ENCODE results near the gene LIMA1. TPM values are rescaled to one million over a fixed set of nuclear protein-coding genes. Genes with fewer than 3 reads are reported as not detected.

LIMA1 gene
- total and polyA plus RNA-seq, 9 of the 15 experiments (the other 6 are each of a cell fraction or from before 2014, with no cell fraction given): 20.2 to 37.8 (median 27.3) TPM

GRCh38 chr12:50309950-50310349 lies 26.6 kb upstream of the LIMA1 start (continued):
- TF ChIP-seq ZNF668 (CRISPR knock-in tag; IDR thresholded peaks at IDR 0.05): no peak
- TF ChIP-seq SRSF7 (optimal IDR thresholded peaks at IDR 0.05; ENCODE audit: low read depth, low read length): no peak
- no peak for TF ChIP-seq ZNF12 (CRISPR knock-in tag; IDR thresholded peaks at IDR 0.05)
- no peak for TF ChIP-seq PHB (CRISPR knock-in tag; IDR thresholded peaks at IDR 0.05)
- no peak for TF ChIP-seq KLF16 (IDR thresholded peaks at IDR 0.05)
- no peak for TF ChIP-seq NFE2 (IDR thresholded peaks at IDR 0.05; ENCODE audit: low read depth)
- TF ChIP-seq SFPQ (IDR thresholded peaks at IDR 0.05; ENCODE audit: low read depth, low read length): no peak
- TF ChIP-seq CHD7 (IDR thresholded peaks at IDR 0.05; ENCODE audit: low read depth, low read length): no peak
- no peak for TF ChIP-seq ZNF277 (CRISPR knock-in tag; IDR thresholded peaks at IDR 0.05; ENCODE audit: borderline replicate concordance)
- no peak for TF ChIP-seq KDM2B (CRISPR knock-in tag; IDR thresholded peaks at IDR 0.05)
- TF ChIP-seq STAT5A (IDR thresholded peaks at IDR 0.05; ENCODE audit: borderline replicate concordance, low read length): peak; percentile 52; the same call in 1 of the 2 replicates
- TF ChIP-seq BRD9 (IDR thresholded peaks at IDR 0.05; ENCODE audit: low read depth, partially characterized antibody): no peak
